ENCODE data around the gene HAND1. TPM values are rescaled to one million over a fixed set of nuclear protein-coding genes. Genes with fewer than 3 reads are reported as not detected.

Gene HAND1
- polyA plus RNA-seq, 5 donors, result not detected

Other genes starting within 250 kb of the HAND1 start
- gene SAP30L, start 32.2 kb downstream of the HAND1 start, polyA plus RNA-seq (ENCODE audit: insufficient read depth in 1 of 5, insufficient read length in 5 of 5, low replicate concordance in 1 of 5), result 10 to 100 TPM; 31.3 to 53.0 (median 48.8) TPM